GM18909 (cell line): ENCODE measurements around the gene MGAT3.
"Not testable (repeated sequence)": the region's sequence is repeated elsewhere in the genome, so short reads cannot be mapped to it uniquely, and the experiment has no call there.

Source experiments
- ATAC-seq: cut with Tn5 transposase; IDR thresholded peaks from one replicate; pipeline ENCODE4 v1.9.1; 2021; ENCODE audit warnings: mild to moderate bottlenecking; ENCODE audit not compliant: unreplicated experiment, poor library complexity

The MGAT3 gene

GRCh38 chr22:39507021-39507420 is 50.2 kb downstream of the MGAT3 start:
- ATAC-seq: not testable (repeated sequence)

- ATAC-seq: no peak
Observed at GRCh38 chr22:39508393-39508792, 51.6 kb downstream of the MGAT3 start.

GRCh38 chr22:39510529-39511149 is 53.8 kb downstream of the MGAT3 start:
- no peak for ATAC-seq

- no peak for ATAC-seq
Observed at GRCh38 chr22:39511226-39511625, 54.4 kb downstream of the MGAT3 start.

GRCh38 chr22:39512026-39512425 is 55.2 kb downstream of the MGAT3 start:
- ATAC-seq: no peak

- no peak for ATAC-seq
Observed at GRCh38 chr22:39513791-39514190, 57.0 kb downstream of the MGAT3 start.

- no peak for ATAC-seq
Observed at GRCh38 chr22:39514373-39514973, 57.7 kb downstream of the MGAT3 start.

GRCh38 chr22:39515266-39516050 is 58.6 kb downstream of the MGAT3 start:
- ATAC-seq: no peak

- ATAC-seq: no peak
Observed at GRCh38 chr22:39517470-39517869, 60.7 kb downstream of the MGAT3 start.

- no peak for ATAC-seq
Observed at GRCh38 chr22:39518144-39518786, 61.5 kb downstream of the MGAT3 start.

- ATAC-seq: no peak
Observed at GRCh38 chr22:39518996-39519680, 62.3 kb downstream of the MGAT3 start.

GRCh38 chr22:39519681-39520225 is 62.9 kb downstream of the MGAT3 start:
- ATAC-seq: peak; percentile 78

- peak; percentile 53 for ATAC-seq
Observed at GRCh38 chr22:39520226-39521105, 63.7 kb downstream of the MGAT3 start, which contains the start of gene ATF4. Gene ATF4, plus strand, starts transcription at chr22:39520562. Its CDS starts 884 bp downstream, at chr22:39521446.

- ATAC-seq: not testable (repeated sequence)
Observed at GRCh38 chr22:39521106-39521885, 64.5 kb downstream of the MGAT3 start.

- not testable (repeated sequence) for ATAC-seq
Observed at GRCh38 chr22:39522091-39522490, 65.3 kb downstream of the MGAT3 start.

GRCh38 chr22:39522567-39523300 is 65.9 kb downstream of the MGAT3 start:
- no peak for ATAC-seq

- no peak for ATAC-seq
Observed at GRCh38 chr22:39524089-39524752, 67.4 kb downstream of the MGAT3 start.
